HFFc6 (cell line): ENCODE data around the gene KRT35. TPM values are rescaled to one million over a fixed set of nuclear protein-coding genes. Genes with fewer than 3 reads are reported as not detected.
A peak's percentile ranks its signal among the peaks of the same experiment; 100 is the strongest.

Experiments used
- DNase-seq: peaks from one replicate; pipeline ENCODE4 v3.0.0-alpha.2; 2018
- H3K27ac Mint-ChIP-seq: 2 replicates; pipeline ENCODE4 v1.8.0; 2020; ENCODE audit warnings: mild to moderate bottlenecking, mixed read lengths
- H3K27me3 Mint-ChIP-seq: 2 replicates; pipeline ENCODE4 v1.8.0; 2021; ENCODE audit warnings: mild to moderate bottlenecking, moderate library complexity, mixed read lengths; ENCODE audit not compliant: insufficient read depth
- H3K36me3 Mint-ChIP-seq: 2 replicates; pipeline ENCODE4 v1.8.0; 2021; ENCODE audit warnings: low read depth, mixed read lengths
- H3K4me1 Mint-ChIP-seq: 2 replicates; pipeline ENCODE4 v1.8.0; 2020; ENCODE audit warnings: low read depth, mixed read lengths
- H3K4me3 Mint-ChIP-seq: 2 replicates; pipeline ENCODE4 v1.8.0; 2020; ENCODE audit warnings: mild to moderate bottlenecking, moderate library complexity, mixed read lengths
- H3K9me3 Mint-ChIP-seq: 2 replicates; pipeline ENCODE4 v1.8.0; 2020; ENCODE audit warnings: mild to moderate bottlenecking, mixed read lengths
- total RNA-seq, 6 experiments: library from RNA; stranded (reverse); fragmentation: NEBNext Ultra II Directional; extraction: Animal tissue kit (Norgen Biotek cat#: 25700); gene quantifications; 2 replicates in 1 of 6; 3 replicates in 5 of 6; pipeline ENCODE4 v1.2.3, GENCODE V29; 2021
- TF ChIP-seq, protein P1 (sequence below): fragments of 200-600 bp; sonication (generic); IDR thresholded peaks from 2 replicates; pipeline ENCODE4 v1.5.0; 2021; ENCODE audit warnings: antibody characterized with exemption, mild to moderate bottlenecking

Gene KRT35
- total RNA-seq, 6 experiments from 2014 or later = not detected

DNA sequence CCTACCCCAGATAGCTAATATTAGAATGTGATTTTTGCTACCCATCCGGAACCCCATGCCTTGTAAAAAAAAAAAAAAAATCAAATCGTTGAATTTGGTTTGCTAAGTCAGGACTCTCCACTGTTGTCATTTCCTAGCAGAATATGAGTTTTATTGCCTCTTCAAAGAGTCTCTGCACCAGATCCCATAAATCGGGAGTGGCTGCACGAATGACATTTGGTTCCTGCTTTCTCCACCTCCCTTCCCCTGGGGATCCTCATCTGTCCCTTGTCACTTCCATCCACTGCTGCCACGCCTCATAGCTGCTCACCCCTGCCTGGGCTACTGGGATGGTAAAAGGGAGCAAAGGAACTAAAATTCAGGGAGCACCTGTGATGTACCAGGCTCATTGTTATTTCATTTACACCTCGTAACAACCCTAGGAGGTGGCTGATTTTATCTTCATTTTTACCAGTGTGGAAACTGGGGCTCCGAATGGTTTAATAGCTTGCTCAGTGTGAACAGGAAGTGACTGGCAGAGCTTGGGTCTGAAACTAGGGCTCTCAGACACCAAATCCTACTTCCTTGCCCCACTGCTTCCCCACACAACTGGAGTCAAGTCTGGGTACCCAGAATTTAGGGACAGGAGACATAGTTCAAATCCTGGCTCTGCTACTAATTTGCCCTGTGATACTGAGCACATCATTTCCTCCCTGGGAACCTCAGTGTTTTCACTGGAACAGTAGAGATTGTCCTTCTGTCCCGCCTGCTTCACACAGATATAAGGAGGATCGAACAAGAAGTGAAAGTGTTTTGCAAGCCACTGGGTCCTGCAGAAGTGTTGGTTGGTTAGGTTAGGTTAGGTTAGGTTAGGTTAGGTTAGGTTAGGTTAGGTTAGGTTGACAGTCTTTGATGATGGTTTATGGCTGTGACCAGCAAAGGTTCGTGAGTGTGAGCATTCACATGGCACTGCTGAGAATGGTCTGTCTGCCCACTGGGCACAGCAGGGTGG is 9.3 kb upstream of the KRT35 start:
- H3K4me3 Mint-ChIP-seq = no peak overlapping the region
- peaks cover 31% of the 10 kb centered on the region for H3K4me1 Mint-ChIP-seq
- TF ChIP-seq, protein P1, sequence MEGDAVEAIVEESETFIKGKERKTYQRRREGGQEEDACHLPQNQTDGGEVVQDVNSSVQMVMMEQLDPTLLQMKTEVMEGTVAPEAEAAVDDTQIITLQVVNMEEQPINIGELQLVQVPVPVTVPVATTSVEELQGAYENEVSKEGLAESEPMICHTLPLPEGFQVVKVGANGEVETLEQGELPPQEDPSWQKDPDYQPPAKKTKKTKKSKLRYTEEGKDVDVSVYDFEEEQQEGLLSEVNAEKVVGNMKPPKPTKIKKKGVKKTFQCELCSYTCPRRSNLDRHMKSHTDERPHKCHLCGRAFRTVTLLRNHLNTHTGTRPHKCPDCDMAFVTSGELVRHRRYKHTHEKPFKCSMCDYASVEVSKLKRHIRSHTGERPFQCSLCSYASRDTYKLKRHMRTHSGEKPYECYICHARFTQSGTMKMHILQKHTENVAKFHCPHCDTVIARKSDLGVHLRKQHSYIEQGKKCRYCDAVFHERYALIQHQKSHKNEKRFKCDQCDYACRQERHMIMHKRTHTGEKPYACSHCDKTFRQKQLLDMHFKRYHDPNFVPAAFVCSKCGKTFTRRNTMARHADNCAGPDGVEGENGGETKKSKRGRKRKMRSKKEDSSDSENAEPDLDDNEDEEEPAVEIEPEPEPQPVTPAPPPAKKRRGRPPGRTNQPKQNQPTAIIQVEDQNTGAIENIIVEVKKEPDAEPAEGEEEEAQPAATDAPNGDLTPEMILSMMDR = no peak
- H3K27ac Mint-ChIP-seq = no peak overlapping the region
- H3K27me3 Mint-ChIP-seq = peaks cover 3% of the 10 kb centered on the region
- no peak for DNase-seq
- H3K36me3 Mint-ChIP-seq = no peaks in the 10 kb centered on the region
- no peaks in the 10 kb centered on the region for H3K9me3 Mint-ChIP-seq

- DNase-seq = no peak
- Mint-ChIP-seq H3K4me3 (no peak within 1 kb of the TSS), H3K27me3 (peaks cover 3% of the 10 kb centered on the region), H3K9me3 (no peaks in the 10 kb centered on the region), H3K36me3 (no peaks in the 10 kb centered on the region), H3K4me1 (peaks cover 29% of the 10 kb centered on the region), H3K27ac (no peak within 1 kb of the TSS)
- TF ChIP-seq, protein P1 = no peak
Observed at GRCh38 chr17:41489531-41489930, 8.6 kb upstream of the KRT35 start, which contains the start of gene KRT36. Gene KRT36 (minus strand): TSS chr17:41489910. CDS start chr17:41489864, 46 bp downstream.

- TF ChIP-seq, protein P1 = peak; percentile 63
- Mint-ChIP-seq H3K27me3 (peaks cover 6% of the 10 kb centered on the region), H3K27ac (no peak overlapping the region), H3K36me3 (no peaks in the 10 kb centered on the region), H3K4me3 (no peak overlapping the region), H3K9me3 (no peaks in the 10 kb centered on the region), H3K4me1 (peaks cover 24% of the 10 kb centered on the region)
- DNase-seq = no peak
Observed at GRCh38 chr17:41486809-41487530, 6.0 kb upstream of the KRT35 start.

DNA sequence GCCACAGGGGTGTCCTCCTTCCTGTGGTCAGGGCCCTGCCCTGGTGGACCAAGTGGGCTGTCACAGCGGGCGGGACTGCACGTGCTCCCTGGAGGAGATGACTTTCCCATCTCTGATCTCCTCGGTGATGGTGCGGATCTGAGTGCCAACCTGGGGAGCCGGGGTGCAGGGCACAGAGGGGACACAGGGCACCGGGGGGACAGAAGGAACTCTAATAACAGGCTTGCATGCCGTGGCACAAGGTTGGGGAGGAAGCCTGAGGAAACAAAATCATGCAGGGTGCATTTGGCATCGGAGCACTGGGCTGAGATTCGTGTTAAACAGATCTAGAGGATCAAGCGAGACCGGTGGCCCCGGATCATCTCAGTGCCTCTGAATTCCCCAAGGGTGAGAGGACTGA is 5.4 kb upstream of the KRT35 start:
- peaks cover 24% of the 10 kb centered on the region for H3K4me1 Mint-ChIP-seq
- no peak overlapping the region for H3K4me3 Mint-ChIP-seq
- TF ChIP-seq, protein P1 = no peak
- H3K36me3 Mint-ChIP-seq = no peaks in the 10 kb centered on the region
- H3K27ac Mint-ChIP-seq = no peak overlapping the region
- no peaks in the 10 kb centered on the region for H3K9me3 Mint-ChIP-seq
- DNase-seq = no peak
- peaks cover 6% of the 10 kb centered on the region for H3K27me3 Mint-ChIP-seq

- no peak overlapping the region for H3K4me3 Mint-ChIP-seq
- no peaks in the 10 kb centered on the region for H3K36me3 Mint-ChIP-seq
- H3K27me3 Mint-ChIP-seq = peaks cover 8% of the 10 kb centered on the region
- peaks cover 17% of the 10 kb centered on the region for H3K4me1 Mint-ChIP-seq
- no peak for DNase-seq
- TF ChIP-seq, protein P1 = no peak
- no peaks in the 10 kb centered on the region for H3K9me3 Mint-ChIP-seq
- no peak overlapping the region for H3K27ac Mint-ChIP-seq
Observed at GRCh38 chr17:41484920-41485904, 4.3 kb upstream of the KRT35 start.
